ENCODE measurements around the gene CHAC2. TPM values are rescaled to one million over a fixed set of nuclear protein-coding genes. Genes with fewer than 3 reads are reported as not detected.

Gene CHAC2
- total and polyA plus RNA-seq, 2 experiments from 2014 or later = 17.9 to 25.8 TPM

DNA sequence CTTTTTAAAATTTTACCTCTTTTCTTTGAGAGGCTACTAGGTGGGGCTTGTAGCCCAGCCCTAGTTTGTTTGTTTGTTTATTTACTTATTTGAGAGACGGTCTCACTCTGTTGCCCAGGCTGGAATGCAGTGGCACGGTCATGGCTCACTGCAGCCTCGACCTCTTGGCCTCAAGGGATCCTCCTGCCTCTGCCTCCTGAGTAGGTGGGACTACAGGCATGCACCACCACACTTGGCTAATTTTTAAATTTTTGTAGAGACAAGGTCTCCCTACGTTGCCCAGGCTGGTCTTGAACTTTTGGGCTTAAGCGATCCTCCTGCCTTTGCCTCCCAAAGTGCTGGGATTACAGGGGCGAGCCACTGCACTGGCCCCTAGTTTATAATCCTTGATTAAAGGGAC, 54.2 kb downstream of the CHAC2 start (continued):
- TF ChIP-seq, protein P1, sequence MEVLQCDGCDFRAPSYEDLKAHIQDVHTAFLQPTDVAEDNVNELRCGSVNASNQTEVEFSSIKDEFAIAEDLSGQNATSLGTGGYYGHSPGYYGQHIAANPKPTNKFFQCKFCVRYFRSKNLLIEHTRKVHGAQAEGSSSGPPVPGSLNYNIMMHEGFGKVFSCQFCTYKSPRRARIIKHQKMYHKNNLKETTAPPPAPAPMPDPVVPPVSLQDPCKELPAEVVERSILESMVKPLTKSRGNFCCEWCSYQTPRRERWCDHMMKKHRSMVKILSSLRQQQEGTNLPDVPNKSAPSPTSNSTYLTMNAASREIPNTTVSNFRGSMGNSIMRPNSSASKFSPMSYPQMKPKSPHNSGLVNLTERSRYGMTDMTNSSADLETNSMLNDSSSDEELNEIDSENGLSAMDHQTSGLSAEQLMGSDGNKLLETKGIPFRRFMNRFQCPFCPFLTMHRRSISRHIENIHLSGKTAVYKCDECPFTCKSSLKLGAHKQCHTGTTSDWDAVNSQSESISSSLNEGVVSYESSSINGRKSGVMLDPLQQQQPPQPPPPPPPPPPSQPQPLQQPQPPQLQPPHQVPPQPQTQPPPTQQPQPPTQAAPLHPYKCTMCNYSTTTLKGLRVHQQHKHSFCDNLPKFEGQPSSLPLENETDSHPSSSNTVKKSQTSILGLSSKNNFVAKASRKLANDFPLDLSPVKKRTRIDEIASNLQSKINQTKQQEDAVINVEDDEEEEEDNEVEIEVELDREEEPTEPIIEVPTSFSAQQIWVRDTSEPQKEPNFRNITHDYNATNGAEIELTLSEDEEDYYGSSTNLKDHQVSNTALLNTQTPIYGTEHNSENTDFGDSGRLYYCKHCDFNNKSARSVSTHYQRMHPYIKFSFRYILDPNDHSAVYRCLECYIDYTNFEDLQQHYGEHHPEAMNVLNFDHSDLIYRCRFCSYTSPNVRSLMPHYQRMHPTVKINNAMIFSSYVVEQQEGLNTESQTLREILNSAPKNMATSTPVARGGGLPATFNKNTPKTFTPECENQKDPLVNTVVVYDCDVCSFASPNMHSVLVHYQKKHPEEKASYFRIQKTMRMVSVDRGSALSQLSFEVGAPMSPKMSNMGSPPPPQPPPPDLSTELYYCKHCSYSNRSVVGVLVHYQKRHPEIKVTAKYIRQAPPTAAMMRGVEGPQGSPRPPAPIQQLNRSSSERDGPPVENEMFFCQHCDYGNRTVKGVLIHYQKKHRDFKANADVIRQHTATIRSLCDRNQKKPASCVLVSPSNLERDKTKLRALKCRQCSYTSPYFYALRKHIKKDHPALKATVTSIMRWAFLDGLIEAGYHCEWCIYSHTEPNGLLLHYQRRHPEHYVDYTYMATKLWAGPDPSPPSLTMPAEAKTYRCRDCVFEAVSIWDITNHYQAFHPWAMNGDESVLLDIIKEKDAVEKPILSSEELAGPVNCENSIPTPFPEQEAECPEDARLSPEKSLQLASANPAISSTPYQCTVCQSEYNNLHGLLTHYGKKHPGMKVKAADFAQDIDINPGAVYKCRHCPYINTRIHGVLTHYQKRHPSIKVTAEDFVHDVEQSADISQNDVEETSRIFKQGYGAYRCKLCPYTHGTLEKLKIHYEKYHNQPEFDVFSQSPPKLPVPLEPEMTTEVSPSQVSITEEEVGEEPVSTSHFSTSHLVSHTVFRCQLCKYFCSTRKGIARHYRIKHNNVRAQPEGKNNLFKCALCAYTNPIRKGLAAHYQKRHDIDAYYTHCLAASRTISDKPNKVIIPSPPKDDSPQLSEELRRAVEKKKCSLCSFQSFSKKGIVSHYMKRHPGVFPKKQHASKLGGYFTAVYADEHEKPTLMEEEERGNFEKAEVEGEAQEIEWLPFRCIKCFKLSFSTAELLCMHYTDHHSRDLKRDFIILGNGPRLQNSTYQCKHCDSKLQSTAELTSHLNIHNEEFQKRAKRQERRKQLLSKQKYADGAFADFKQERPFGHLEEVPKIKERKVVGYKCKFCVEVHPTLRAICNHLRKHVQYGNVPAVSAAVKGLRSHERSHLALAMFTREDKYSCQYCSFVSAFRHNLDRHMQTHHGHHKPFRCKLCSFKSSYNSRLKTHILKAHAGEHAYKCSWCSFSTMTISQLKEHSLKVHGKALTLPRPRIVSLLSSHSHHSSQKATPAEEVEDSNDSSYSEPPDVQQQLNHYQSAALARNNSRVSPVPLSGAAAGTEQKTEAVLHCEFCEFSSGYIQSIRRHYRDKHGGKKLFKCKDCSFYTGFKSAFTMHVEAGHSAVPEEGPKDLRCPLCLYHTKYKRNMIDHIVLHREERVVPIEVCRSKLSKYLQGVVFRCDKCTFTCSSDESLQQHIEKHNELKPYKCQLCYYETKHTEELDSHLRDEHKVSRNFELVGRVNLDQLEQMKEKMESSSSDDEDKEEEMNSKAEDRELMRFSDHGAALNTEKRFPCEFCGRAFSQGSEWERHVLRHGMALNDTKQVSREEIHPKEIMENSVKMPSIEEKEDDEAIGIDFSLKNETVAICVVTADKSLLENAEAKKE (CRISPR knock-in tag; IDR thresholded peaks at IDR 0.05) = no peak
- TF ChIP-seq NANOG (IDR thresholded peaks at IDR 0.05; ENCODE audit: borderline replicate concordance) (no peak), STAT1 (IDR thresholded peaks at IDR 0.05; ENCODE audit: unreplicated experiment) (no peak), ZNF331 (CRISPR knock-in tag; IDR thresholded peaks at IDR 0.05; ENCODE audit: low read depth) (no peak), ZNF114 (CRISPR knock-in tag; IDR thresholded peaks at IDR 0.05) (no peak), EZH2phosphoT487 (IDR thresholded peaks at IDR 0.05; ENCODE audit: unreplicated experiment) (no peak), CREB1 (CRISPR knock-in tag; IDR thresholded peaks at IDR 0.05; ENCODE audit: low read depth) (no peak), EZH2 (IDR thresholded peaks at IDR 0.05; ENCODE audit: low read depth, unreplicated experiment) (no peak), REST (IDR thresholded peaks at IDR 0.05; ENCODE audit: unreplicated experiment) (no peak)
- TF ChIP-seq, protein P2, sequence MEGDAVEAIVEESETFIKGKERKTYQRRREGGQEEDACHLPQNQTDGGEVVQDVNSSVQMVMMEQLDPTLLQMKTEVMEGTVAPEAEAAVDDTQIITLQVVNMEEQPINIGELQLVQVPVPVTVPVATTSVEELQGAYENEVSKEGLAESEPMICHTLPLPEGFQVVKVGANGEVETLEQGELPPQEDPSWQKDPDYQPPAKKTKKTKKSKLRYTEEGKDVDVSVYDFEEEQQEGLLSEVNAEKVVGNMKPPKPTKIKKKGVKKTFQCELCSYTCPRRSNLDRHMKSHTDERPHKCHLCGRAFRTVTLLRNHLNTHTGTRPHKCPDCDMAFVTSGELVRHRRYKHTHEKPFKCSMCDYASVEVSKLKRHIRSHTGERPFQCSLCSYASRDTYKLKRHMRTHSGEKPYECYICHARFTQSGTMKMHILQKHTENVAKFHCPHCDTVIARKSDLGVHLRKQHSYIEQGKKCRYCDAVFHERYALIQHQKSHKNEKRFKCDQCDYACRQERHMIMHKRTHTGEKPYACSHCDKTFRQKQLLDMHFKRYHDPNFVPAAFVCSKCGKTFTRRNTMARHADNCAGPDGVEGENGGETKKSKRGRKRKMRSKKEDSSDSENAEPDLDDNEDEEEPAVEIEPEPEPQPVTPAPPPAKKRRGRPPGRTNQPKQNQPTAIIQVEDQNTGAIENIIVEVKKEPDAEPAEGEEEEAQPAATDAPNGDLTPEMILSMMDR (conservative IDR thresholded peaks at IDR 0.05; ENCODE audit: low read depth in 2 of 2) = no peak
